Immature natural killer cell (primary cell): ENCODE data around the gene ADCYAP1. TPM values are rescaled to one million over a fixed set of nuclear protein-coding genes. Genes with fewer than 3 reads are reported as not detected.

Source experiments
- DNase-seq, 3 donors: peaks; one replicate each; pipeline ENCODE4 v3.0.0; 2022; ENCODE audit warnings: mixed read lengths in 1 of 3
- H3K27ac Mint-ChIP-seq, 6 donors: one replicate each; pipeline ENCODE4 v1.8.0; 2020; ENCODE audit warnings: mixed read lengths in 6 of 6, mild to moderate bottlenecking in 5 of 6, inconsistent platforms in 4 of 6, moderate library complexity in 3 of 6
- H3K27me3 Mint-ChIP-seq, 3 donors: one replicate each; pipeline ENCODE4 v1.8.0; 2020 to 2021; ENCODE audit warnings: low read depth in 3 of 3, mild to moderate bottlenecking in 3 of 3, mixed read lengths in 3 of 3, moderate library complexity in 3 of 3, inconsistent platforms in 1 of 3
- H3K36me3 Mint-ChIP-seq, 3 donors: one replicate each; pipeline ENCODE4 v1.8.0; 2020; ENCODE audit warnings: mixed read lengths in 3 of 3, inconsistent platforms in 2 of 3, mild to moderate bottlenecking in 2 of 3
- H3K4me1 Mint-ChIP-seq, 2 donors: one replicate each; pipeline ENCODE4 v1.8.0; 2020; ENCODE audit warnings: inconsistent platforms in 2 of 2, mild to moderate bottlenecking in 2 of 2, mixed read lengths in 2 of 2, moderate library complexity in 1 of 2
- H3K4me3 Mint-ChIP-seq, 5 donors: one replicate each; pipeline ENCODE4 v1.8.0; 2020; ENCODE audit warnings: mild to moderate bottlenecking in 5 of 5, mixed read lengths in 5 of 5, inconsistent platforms in 3 of 5, moderate library complexity in 3 of 5
- H3K9me3 Mint-ChIP-seq, 6 donors: one replicate each; pipeline ENCODE4 v1.8.0; 2020; ENCODE audit warnings: mild to moderate bottlenecking in 6 of 6, mixed read lengths in 6 of 6, inconsistent platforms in 4 of 6, moderate library complexity in 3 of 6
- polyA plus RNA-seq, 3 donors: library from polyadenylated mRNA; unstranded; fragments of 300-500 nt; fragmentation: Illumina TruSeq; gene quantifications; one replicate each; pipeline ENCODE4 v1.2.3, GENCODE V29; 2021

The ADCYAP1 gene
- polyA plus RNA-seq, 3 donors from 2014 or later: not detected

DNA sequence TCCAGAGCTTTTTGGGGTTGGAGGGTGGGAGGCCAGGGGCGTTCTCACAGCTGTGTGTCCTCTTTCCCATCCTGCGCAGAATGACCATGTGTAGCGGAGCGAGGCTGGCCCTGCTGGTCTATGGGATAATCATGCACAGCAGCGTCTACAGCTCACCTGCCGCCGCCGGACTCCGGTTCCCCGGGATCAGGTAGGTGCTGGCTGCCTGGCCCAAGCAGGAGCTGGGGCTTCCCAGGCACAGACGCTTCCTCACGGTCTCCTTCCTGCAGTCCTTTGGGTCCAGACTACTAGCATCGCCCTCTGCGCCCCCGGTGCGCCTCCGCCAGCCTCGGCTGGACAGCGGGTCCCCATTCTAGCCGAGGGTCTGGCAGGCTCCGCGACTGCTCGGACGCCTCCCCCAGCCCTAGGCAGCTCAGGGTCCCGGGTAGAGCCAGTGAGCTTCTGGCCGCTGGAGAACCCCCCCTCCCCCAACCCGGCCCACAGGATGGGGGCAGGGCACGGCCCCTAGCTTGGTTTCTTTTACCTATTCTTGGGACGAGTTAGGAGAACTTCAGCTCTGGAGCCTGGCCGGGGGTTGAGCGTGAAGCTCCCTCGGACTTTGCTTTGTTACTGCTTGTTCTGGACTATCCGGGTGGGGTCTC is 756 bp downstream of the ADCYAP1 start:
- peak overlapping the region; percentile 59 to 82 (median 74) for H3K4me3 Mint-ChIP-seq
- H3K27me3 Mint-ChIP-seq: peaks cover 34 to 54% (median 36%) of the 10 kb centered on the region in 3 donors
- H3K36me3 Mint-ChIP-seq: no peaks in the 10 kb centered on the region
- no peak for DNase-seq
- no peak overlapping the region for H3K27ac Mint-ChIP-seq
- peaks cover 19 to 23% of the 10 kb centered on the region in 2 donors for H3K4me1 Mint-ChIP-seq
- H3K9me3 Mint-ChIP-seq: peaks cover 0 to 15% (median 2%) of the 10 kb centered on the region in 6 donors

DNA sequence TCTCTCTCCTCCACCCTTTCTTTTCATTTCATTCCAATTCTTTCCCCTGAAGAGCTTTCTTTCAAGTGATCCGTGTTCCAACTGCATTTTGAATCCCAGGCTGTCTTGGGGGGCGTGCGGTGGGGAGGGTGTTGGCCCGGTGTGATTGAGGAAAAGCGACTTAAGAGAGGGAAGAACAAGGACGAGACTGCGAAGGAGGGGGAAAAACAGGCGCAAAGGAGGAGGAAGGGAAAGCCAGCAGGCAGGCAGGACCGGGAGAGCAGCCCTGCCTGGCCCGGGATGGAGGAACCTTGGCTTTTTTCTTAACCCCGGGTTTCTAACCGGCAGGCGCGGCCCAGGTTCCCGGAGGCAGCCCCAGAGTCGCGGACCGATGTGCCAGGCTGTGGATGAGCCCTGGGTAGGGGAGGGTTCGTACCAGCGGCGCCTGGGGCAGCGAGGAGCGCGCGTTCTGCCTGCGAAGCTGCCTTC is 1.3 kb downstream of the ADCYAP1 start:
- DNase-seq: no peak
- Mint-ChIP-seq H3K4me3 (peak overlapping the region; percentile 59 to 82 (median 74)), H3K4me1 (peaks cover 19 to 23% of the 10 kb centered on the region in 2 donors), H3K27ac (no peak overlapping the region), H3K27me3 (peaks cover 34 to 54% (median 37%) of the 10 kb centered on the region in 3 donors), H3K36me3 (no peaks in the 10 kb centered on the region), H3K9me3 (peaks cover 0 to 15% (median 2%) of the 10 kb centered on the region in 6 donors)

GRCh38 chr18:906416-907114 is 1.9 kb downstream of the ADCYAP1 start:
- peaks cover 19 to 23% of the 10 kb centered on the region in 2 donors for H3K4me1 Mint-ChIP-seq
- peak overlapping the region; percentile 21 to 76 (median 68) for H3K4me3 Mint-ChIP-seq
- DNase-seq: no peak
- H3K9me3 Mint-ChIP-seq: peaks cover 0 to 17% (median 2%) of the 10 kb centered on the region in 6 donors
- no peaks in the 10 kb centered on the region for H3K36me3 Mint-ChIP-seq
- H3K27ac Mint-ChIP-seq: no peak overlapping the region
- peaks cover 31 to 52% (median 33%) of the 10 kb centered on the region in 3 donors for H3K27me3 Mint-ChIP-seq

GRCh38 chr18:907115-907884 is 2.6 kb downstream of the ADCYAP1 start:
- Mint-ChIP-seq H3K27ac (no peak overlapping the region), H3K4me3 (peak overlapping the region; percentile 45 to 83 (median 76)), H3K9me3 (peaks cover 0 to 17% (median 2%) of the 10 kb centered on the region in 6 donors), H3K4me1 (peaks cover 19 to 23% of the 10 kb centered on the region in 2 donors), H3K36me3 (no peaks in the 10 kb centered on the region), H3K27me3 (peaks cover 31 to 45% (median 33%) of the 10 kb centered on the region in 3 donors)
- peak in 2 of 3 donors; percentile 5 to 13 for DNase-seq

- H3K4me1 Mint-ChIP-seq: peaks cover 19 to 23% of the 10 kb centered on the region in 2 donors
- H3K9me3 Mint-ChIP-seq: peaks cover 0 to 14% (median 0%) of the 10 kb centered on the region in 6 donors
- no peaks in the 10 kb centered on the region for H3K36me3 Mint-ChIP-seq
- no peak overlapping the region for H3K27ac Mint-ChIP-seq
- peaks cover 31 to 43% (median 31%) of the 10 kb centered on the region in 3 donors for H3K27me3 Mint-ChIP-seq
- H3K4me3 Mint-ChIP-seq: peak overlapping the region; percentile 70 to 83 (median 76)
- no peak for DNase-seq
Measured at GRCh38 chr18:907885-908757, 3.5 kb downstream of the ADCYAP1 start.

DNA sequence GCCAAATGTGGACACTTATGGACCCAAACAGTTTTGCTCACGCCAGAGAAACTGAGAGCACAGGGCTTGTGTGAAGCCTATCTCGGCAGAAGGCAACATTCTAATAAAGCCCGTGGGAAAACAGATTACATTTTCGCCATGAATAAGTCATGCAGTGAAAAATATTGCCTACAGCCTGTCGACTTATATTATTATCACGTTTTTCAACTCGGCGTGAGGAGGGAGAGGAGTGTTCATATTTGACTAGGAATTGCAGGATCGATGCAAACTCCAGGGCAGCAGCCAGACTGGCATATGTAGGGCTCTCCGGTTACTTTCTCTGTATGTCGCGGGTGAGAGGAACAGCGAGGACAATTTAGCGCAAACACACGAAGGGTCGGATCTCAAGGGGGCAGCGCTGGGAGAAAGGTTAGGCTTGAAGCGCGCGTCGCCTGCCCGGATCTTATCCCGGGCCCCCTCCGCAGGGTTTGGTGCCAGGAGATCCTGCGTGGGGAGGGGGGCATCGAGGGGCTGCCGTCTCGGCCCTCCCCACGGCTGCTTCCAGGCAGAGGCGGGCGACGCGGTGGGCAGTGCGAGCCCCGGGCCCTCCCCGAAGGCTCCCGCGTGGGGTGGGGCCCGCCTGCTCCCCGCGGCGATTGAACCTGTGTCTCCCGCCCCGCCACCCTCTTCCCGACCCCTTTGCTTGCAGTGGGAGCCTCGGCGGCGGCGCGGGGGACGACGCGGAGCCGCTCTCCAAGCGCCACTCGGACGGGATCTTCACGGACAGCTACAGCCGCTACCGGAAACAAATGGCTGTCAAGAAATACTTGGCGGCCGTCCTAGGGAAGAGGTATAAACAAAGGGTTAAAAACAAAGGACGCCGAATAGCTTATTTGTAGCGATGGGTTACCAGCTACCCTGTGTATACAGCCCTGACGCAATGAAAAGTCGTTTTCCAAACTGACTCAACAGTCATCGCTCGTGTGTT is 4.4 kb downstream of the ADCYAP1 start:
- Mint-ChIP-seq H3K4me1 (peaks cover 19 to 22% of the 10 kb centered on the region in 2 donors), H3K27ac (no peak overlapping the region), H3K36me3 (no peaks in the 10 kb centered on the region), H3K9me3 (peaks cover 0 to 9% (median 0%) of the 10 kb centered on the region in 6 donors), H3K27me3 (peaks cover 26 to 40% (median 29%) of the 10 kb centered on the region in 3 donors), H3K4me3 (peak overlapping the region; percentile 70 to 83 (median 76))
- DNase-seq: no peak

GRCh38 chr18:910247-910646 is 5.6 kb downstream of the ADCYAP1 start:
- Mint-ChIP-seq H3K9me3 (peaks cover 0 to 7% (median 0%) of the 10 kb centered on the region in 6 donors), H3K4me1 (peaks cover 18 to 19% of the 10 kb centered on the region in 2 donors), H3K4me3 (no peak overlapping the region), H3K36me3 (peaks cover 0 to 1% (median 1%) of the 10 kb centered on the region in 3 donors), H3K27me3 (peaks cover 18 to 35% (median 23%) of the 10 kb centered on the region in 3 donors), H3K27ac (no peak overlapping the region)
- no peak for DNase-seq

- H3K4me3 Mint-ChIP-seq: no peak overlapping the region
- H3K4me1 Mint-ChIP-seq: peaks cover 14 to 16% of the 10 kb centered on the region in 2 donors
- H3K9me3 Mint-ChIP-seq: peaks cover 0 to 7% (median 0%) of the 10 kb centered on the region in 6 donors
- peaks cover 16 to 38% (median 23%) of the 10 kb centered on the region in 3 donors for H3K27me3 Mint-ChIP-seq
- no peak for DNase-seq
- H3K27ac Mint-ChIP-seq: no peak overlapping the region
- H3K36me3 Mint-ChIP-seq: peaks cover 0 to 4% (median 3%) of the 10 kb centered on the region in 3 donors
Measured at GRCh38 chr18:911025-911424, 6.4 kb downstream of the ADCYAP1 start.

DNA sequence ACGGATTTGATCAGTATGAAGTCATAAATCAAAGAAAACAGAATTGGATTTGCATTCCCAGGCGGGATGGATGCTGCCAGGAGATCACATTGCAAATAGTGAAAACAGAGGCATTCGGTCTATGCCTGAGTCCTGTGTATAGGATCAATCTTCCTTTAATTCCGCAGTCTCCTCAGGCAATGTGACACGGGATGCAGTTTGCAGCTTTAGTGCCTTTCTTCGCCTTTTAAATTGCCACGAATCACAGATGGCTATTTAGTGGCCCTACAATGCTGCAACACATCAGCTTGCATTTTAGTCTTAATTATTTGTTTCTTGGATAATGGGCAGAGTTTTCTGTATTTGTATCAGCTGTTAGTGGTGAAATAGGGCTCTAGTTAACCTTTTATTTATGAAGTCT is 6.8 kb downstream of the ADCYAP1 start:
- H3K27me3 Mint-ChIP-seq: peaks cover 15 to 36% (median 20%) of the 10 kb centered on the region in 3 donors
- peaks cover 0 to 4% (median 3%) of the 10 kb centered on the region in 3 donors for H3K36me3 Mint-ChIP-seq
- peaks cover 13 to 14% of the 10 kb centered on the region in 2 donors for H3K4me1 Mint-ChIP-seq
- no peak overlapping the region for H3K27ac Mint-ChIP-seq
- H3K4me3 Mint-ChIP-seq: no peak overlapping the region
- H3K9me3 Mint-ChIP-seq: peaks cover 0 to 7% (median 0%) of the 10 kb centered on the region in 6 donors
- no peak for DNase-seq

DNA sequence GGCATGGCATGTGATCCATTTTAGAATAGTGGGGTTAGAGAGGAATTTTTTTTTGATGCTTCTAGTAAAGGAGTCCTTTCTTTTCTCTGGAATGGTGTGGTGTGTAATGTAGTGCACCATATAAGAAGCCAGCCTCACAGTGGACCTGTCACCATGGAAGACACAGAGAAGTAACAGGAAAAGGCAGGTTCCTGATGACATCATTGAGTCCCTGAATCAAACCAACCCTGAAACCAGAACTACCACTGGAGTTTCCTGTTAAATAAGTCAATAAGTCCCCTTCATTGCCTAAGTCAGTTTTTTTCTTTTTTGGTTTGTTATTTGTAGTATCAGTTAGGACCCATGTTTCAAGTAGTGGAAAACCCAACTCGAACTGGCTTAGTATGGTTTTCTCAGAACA is 11.9 kb downstream of the ADCYAP1 start:
- Mint-ChIP-seq H3K4me1 (no peaks in the 10 kb centered on the region), H3K27me3 (peaks cover 2 to 19% (median 10%) of the 10 kb centered on the region in 3 donors), H3K9me3 (peaks cover 0 to 4% (median 0%) of the 10 kb centered on the region in 6 donors), H3K4me3 (no peak overlapping the region), H3K36me3 (peaks cover 0 to 4% (median 3%) of the 10 kb centered on the region in 3 donors), H3K27ac (no peak overlapping the region)
- DNase-seq: no peak

DNA sequence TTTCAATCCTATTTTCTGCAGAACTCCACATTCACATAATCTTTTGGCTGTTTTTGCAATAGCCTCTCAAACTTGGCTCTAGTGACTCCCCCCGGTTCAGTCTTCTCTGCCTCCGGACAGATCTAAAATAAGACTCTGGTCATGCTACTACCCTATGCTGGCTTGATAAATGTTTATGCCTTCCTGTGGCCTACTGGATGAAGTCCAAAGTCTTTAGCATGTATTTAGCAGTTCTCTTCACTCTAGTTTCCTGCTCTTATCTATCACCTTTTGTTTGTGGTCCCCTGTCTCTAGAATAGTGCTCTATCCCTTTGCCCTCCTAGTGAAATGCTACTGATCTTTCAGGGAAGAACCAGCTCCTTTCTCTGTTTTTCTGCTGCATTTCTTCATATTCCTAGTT is 14.4 kb downstream of the ADCYAP1 start:
- DNase-seq: no peak
- Mint-ChIP-seq H3K4me3 (no peak overlapping the region), H3K27me3 (peaks cover 2 to 11% (median 10%) of the 10 kb centered on the region in 3 donors), H3K36me3 (peaks cover 0 to 4% (median 3%) of the 10 kb centered on the region in 3 donors), H3K27ac (no peak overlapping the region), H3K9me3 (peaks cover 0 to 4% (median 0%) of the 10 kb centered on the region in 6 donors), H3K4me1 (no peaks in the 10 kb centered on the region)
